GM18867 (cell line): ENCODE measurements around the gene GLYATL1B.
"Not testable (repeated sequence)": the region's sequence is repeated elsewhere in the genome, so short reads cannot be mapped to it uniquely, and the experiment has no call there.

Experiments
- ATAC-seq: cut with Tn5 transposase; IDR thresholded peaks from one replicate; pipeline ENCODE4 v1.9.1; 2021; ENCODE audit warnings: mild to moderate bottlenecking, moderate library complexity; ENCODE audit not compliant: unreplicated experiment

Gene GLYATL1B

GRCh38 chr11:59095972-59096575 lies 10.0 kb downstream of the GLYATL1B start:
- not testable (repeated sequence) for ATAC-seq

GRCh38 chr11:59097113-59097708 lies 11.1 kb downstream of the GLYATL1B start:
- ATAC-seq = peak; percentile 30

- ATAC-seq = peak; percentile 28
Measured at GRCh38 chr11:59097938-59098337, 11.8 kb downstream of the GLYATL1B start.

GRCh38 chr11:59102259-59102765 lies 16.2 kb downstream of the GLYATL1B start:
- peak; percentile 59 for ATAC-seq

- ATAC-seq = peak; percentile 73
Measured at GRCh38 chr11:59106363-59107336, 20.5 kb downstream of the GLYATL1B start, which contains the start of gene FAM111B. Gene FAM111B, plus strand, starts transcription at chr11:59107237. Its CDS starts 2,389 bp downstream, at chr11:59109626.

GRCh38 chr11:59107721-59108120 lies 21.6 kb downstream of the GLYATL1B start:
- peak; percentile 42 for ATAC-seq

GRCh38 chr11:59112494-59112893 lies 26.4 kb downstream of the GLYATL1B start:
- ATAC-seq = no peak

- ATAC-seq = no peak
Measured at GRCh38 chr11:59114344-59114743, 28.2 kb downstream of the GLYATL1B start.

- ATAC-seq = no peak
Measured at GRCh38 chr11:59115553-59115952, 29.4 kb downstream of the GLYATL1B start.

- no peak for ATAC-seq
Measured at GRCh38 chr11:59117774-59118173, 31.7 kb downstream of the GLYATL1B start.

- no peak for ATAC-seq
Measured at GRCh38 chr11:59119826-59120225, 33.7 kb downstream of the GLYATL1B start.

- ATAC-seq = peak; percentile 96
Measured at GRCh38 chr11:59135648-59136461, 49.7 kb downstream of the GLYATL1B start.

- not testable (repeated sequence) for ATAC-seq
Measured at GRCh38 chr11:59136551-59136950, 50.4 kb downstream of the GLYATL1B start.

- ATAC-seq = no peak
Measured at GRCh38 chr11:59137190-59137589, 51.1 kb downstream of the GLYATL1B start.

- no peak for ATAC-seq
Measured at GRCh38 chr11:59138643-59139042, 52.5 kb downstream of the GLYATL1B start.

- ATAC-seq = no peak
Measured at GRCh38 chr11:59141191-59141590, 55.1 kb downstream of the GLYATL1B start.

GRCh38 chr11:59141673-59142460 lies 55.8 kb downstream of the GLYATL1B start:
- ATAC-seq = peak; percentile 0

- ATAC-seq = peak; percentile 79
Measured at GRCh38 chr11:59142530-59143507, 56.7 kb downstream of the GLYATL1B start, which contains the start of gene FAM111A. Gene FAM111A, plus strand, starts transcription at chr11:59142856. Its CDS starts 6,017 bp downstream, at chr11:59148873.
